Measurements from ENCODE around the gene CHIC2. TPM values are rescaled to one million over a fixed set of nuclear protein-coding genes. Genes with fewer than 3 reads are reported as not detected.
"Not testable (repeated sequence)": the region's sequence is repeated elsewhere in the genome, so short reads cannot be mapped to it uniquely, and the experiment has no call there.

CHIC2 gene
- total RNA-seq, 3 donors from 2014 or later: 33.9 to 71.4 (median 47.5) TPM

- peak overlapping the region in 1 of 2 donors; percentile 21 for H3K27ac ChIP-seq
- DNase-seq (ENCODE audit: low spot score in 2 of 2): no peak
- H3K36me3 ChIP-seq: no peaks in the 10 kb centered on the region
- no peaks in the 10 kb centered on the region for H3K27me3 ChIP-seq
- TF ChIP-seq, protein P1, sequence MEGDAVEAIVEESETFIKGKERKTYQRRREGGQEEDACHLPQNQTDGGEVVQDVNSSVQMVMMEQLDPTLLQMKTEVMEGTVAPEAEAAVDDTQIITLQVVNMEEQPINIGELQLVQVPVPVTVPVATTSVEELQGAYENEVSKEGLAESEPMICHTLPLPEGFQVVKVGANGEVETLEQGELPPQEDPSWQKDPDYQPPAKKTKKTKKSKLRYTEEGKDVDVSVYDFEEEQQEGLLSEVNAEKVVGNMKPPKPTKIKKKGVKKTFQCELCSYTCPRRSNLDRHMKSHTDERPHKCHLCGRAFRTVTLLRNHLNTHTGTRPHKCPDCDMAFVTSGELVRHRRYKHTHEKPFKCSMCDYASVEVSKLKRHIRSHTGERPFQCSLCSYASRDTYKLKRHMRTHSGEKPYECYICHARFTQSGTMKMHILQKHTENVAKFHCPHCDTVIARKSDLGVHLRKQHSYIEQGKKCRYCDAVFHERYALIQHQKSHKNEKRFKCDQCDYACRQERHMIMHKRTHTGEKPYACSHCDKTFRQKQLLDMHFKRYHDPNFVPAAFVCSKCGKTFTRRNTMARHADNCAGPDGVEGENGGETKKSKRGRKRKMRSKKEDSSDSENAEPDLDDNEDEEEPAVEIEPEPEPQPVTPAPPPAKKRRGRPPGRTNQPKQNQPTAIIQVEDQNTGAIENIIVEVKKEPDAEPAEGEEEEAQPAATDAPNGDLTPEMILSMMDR (IDR thresholded peaks at IDR 0.05): no peak
- TF ChIP-seq POLR2A (IDR thresholded peaks at IDR 0.05) (no peak), POLR2AphosphoS5 (IDR thresholded peaks at IDR 0.05) (no peak)
- H3K4me1 ChIP-seq: peaks cover 0 to 5% of the 10 kb centered on the region in 2 donors
- intact Hi-C loops (cut with DNase I; ENCODE audit: low total_unique reads): no loop called here
- no peaks in the 10 kb centered on the region for H3K9me3 ChIP-seq
- no peak overlapping the region for H3K4me3 ChIP-seq
These were observed 14.0 kb downstream of the CHIC2 start for GRCh38 chr4:54050214-54050904.

DNA sequence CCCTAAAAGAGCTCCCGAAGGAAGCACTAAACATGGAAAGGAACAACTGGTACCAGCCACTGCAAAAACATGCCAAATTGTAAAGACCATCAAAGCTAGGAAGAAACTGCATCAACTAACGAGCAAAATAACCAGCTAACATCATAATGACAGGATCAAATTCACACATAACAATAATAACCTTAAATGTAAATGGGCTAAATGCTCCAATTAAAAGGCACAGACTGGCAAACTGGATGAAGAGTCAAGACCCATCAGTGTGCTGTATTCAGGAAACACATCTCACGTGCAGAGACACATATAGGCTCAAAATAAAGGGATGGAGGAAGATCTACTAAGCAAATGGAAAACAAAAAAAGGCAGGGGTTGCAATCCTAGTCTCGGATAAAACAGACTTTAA lies 20.8 kb downstream of the CHIC2 start:
- H3K9me3 ChIP-seq; intact Hi-C loops (cut with DNase I; ENCODE audit: low total_unique reads); H3K4me3 ChIP-seq; H3K4me1 ChIP-seq; H3K27ac ChIP-seq; H3K27me3 ChIP-seq; H3K36me3 ChIP-seq; DNase-seq (ENCODE audit: low spot score in 2 of 2): not testable (repeated sequence)

- H3K27ac ChIP-seq: no peak overlapping the region
- TF ChIP-seq POLR2AphosphoS5 (IDR thresholded peaks at IDR 0.05) (no peak), POLR2A (IDR thresholded peaks at IDR 0.05) (no peak)
- TF ChIP-seq, protein P1 (IDR thresholded peaks at IDR 0.05): no peak
- no peaks in the 10 kb centered on the region for H3K4me1 ChIP-seq
- H3K27me3 ChIP-seq: no peaks in the 10 kb centered on the region
- H3K36me3 ChIP-seq: no peaks in the 10 kb centered on the region
- DNase-seq (ENCODE audit: low spot score in 2 of 2): no peak
- intact Hi-C loops (cut with DNase I; ENCODE audit: low total_unique reads): no loop called here
- peaks cover 0 to 4% of the 10 kb centered on the region in 2 donors for H3K9me3 ChIP-seq
- no peak overlapping the region for H3K4me3 ChIP-seq
These were observed 22.5 kb downstream of the CHIC2 start for GRCh38 chr4:54041933-54042332.

DNA sequence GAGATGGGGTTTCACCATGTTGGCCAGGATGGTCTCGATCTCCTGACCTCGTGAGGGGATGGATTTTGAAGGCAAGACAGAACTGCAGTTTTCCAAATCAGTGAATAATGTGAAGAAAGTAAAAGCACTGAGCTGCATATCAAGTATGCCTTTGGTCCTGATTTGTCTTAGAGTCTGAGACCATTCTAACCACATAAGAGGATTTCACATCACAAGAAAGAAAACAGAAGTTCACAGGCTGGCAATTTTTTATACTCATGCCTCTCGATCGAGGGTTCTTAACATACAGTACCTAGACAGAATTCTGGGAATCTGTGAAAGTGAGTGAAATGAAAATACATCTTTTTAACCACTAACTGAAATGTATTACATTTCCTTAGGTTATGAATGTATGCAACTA lies 23.3 kb downstream of the CHIC2 start:
- TF ChIP-seq POLR2A (IDR thresholded peaks at IDR 0.05) (no peak), POLR2AphosphoS5 (IDR thresholded peaks at IDR 0.05) (no peak)
- TF ChIP-seq, protein P1 (IDR thresholded peaks at IDR 0.05): no peak
- Histone ChIP-seq H3K9me3 (peaks cover 0 to 4% of the 10 kb centered on the region in 2 donors), H3K4me3 (no peak overlapping the region), H3K27ac (no peak overlapping the region), H3K4me1 (no peaks in the 10 kb centered on the region), H3K36me3 (no peaks in the 10 kb centered on the region), H3K27me3 (no peaks in the 10 kb centered on the region)
- intact Hi-C loops (cut with DNase I; ENCODE audit: low total_unique reads): no loop called here
- DNase-seq (ENCODE audit: low spot score in 2 of 2): no peak

GRCh38 chr4:54038056-54038455 lies 26.3 kb downstream of the CHIC2 start:
- H3K4me3 ChIP-seq: no peak overlapping the region
- H3K36me3 ChIP-seq: no peaks in the 10 kb centered on the region
- intact Hi-C loops (cut with DNase I; ENCODE audit: low total_unique reads): no loop called here
- DNase-seq (ENCODE audit: low spot score in 2 of 2): no peak
- no peaks in the 10 kb centered on the region for H3K9me3 ChIP-seq
- H3K4me1 ChIP-seq: no peaks in the 10 kb centered on the region
- no peak for TF ChIP-seq POLR2AphosphoS5 (IDR thresholded peaks at IDR 0.05)
- TF ChIP-seq, protein P1 (IDR thresholded peaks at IDR 0.05): no peak
- TF ChIP-seq POLR2A (IDR thresholded peaks at IDR 0.05): no peak
- no peaks in the 10 kb centered on the region for H3K27me3 ChIP-seq
- H3K27ac ChIP-seq: no peak overlapping the region
